B cell (primary cell): ENCODE measurements around the gene FAM229B. TPM values are rescaled to one million over a fixed set of nuclear protein-coding genes. Genes with fewer than 3 reads are reported as not detected.

Experiments used
- ATAC-seq: fragments of 200-7000 bp; cut with Tn5 transposase; one replicate; pipeline ENCODE4 v1.10.0; 2021; ENCODE audit warnings: low read depth, mild to moderate bottlenecking, moderate number of reproducible peaks, moderate library complexity
- CTCF ChIA-PET: fragments of 350-600 bp; sonication (Branson Sonifier 250); formaldehyde crosslinking; loops from one replicate; lab custom pipeline; 2021; ENCODE audit warnings: antibody characterized with exemption, inconsistent platforms; lab: Charles Lee
- POLR2A ChIA-PET: fragments of 350-600 bp; sonication (Branson Sonifier 250); formaldehyde crosslinking; loops from one replicate; lab custom pipeline; 2021; ENCODE audit warnings: antibody characterized with exemption; lab: Charles Lee
- DNase-seq: peaks from one replicate; pipeline ENCODE4 v3.0.0; 2013
- H2AFZ ChIP-seq: 2 replicates; pipeline ENCODE4 v1.6.1; 2012; ENCODE audit warnings: mild to moderate bottlenecking, low read depth, low read length; ENCODE audit not compliant: insufficient read depth, poor library complexity, severe bottlenecking
- H3K27ac ChIP-seq, 2 donors: 1 replicate in 1 of 2; 2 replicates in 1 of 2; pipeline ENCODE4 v1.5.1; 2012 to 2013; ENCODE audit warnings: low read length in 2 of 2, mild to moderate bottlenecking in 2 of 2, moderate library complexity in 1 of 2
- H3K27me3 ChIP-seq, 4 experiments: fragments of 200-600 bp in 1 of 4; sonication (generic) in 1 of 4; replicated peaks in 1 of 4; 1 replicate in 2 of 4; 2 replicates in 2 of 4; pipeline versions ENCODE4 v1.6.1 to v1.7.0; 2013 to 2016; ENCODE audit warnings: low read length in 3 of 4, mild to moderate bottlenecking in 2 of 4, mixed read lengths in 1 of 4, moderate library complexity in 1 of 4; ENCODE audit not compliant: insufficient read depth in 4 of 4, control insufficient read depth in 3 of 4; ENCODE audit errors: control extremely low read depth in 1 of 4
- H3K36me3 ChIP-seq, 2 experiments: replicated peaks in 1 of 2; 1 replicate in 1 of 2; 2 replicates in 1 of 2; pipeline versions ENCODE4 v1.6.1 to v1.7.1; 2013; ENCODE audit warnings: low read length in 1 of 2; ENCODE audit not compliant: insufficient read depth in 2 of 2, control insufficient read depth in 1 of 2; ENCODE audit errors: control extremely low read depth in 1 of 2, extremely low read depth in 1 of 2
- H3K4me1 ChIP-seq, 2 donors: fragments of 200-600 bp in 1 of 2; sonication (generic) in 1 of 2; 1 replicate in 1 of 2; 2 replicates in 1 of 2; pipeline versions ENCODE4 v1.5.1 to v1.6.1; 2013 to 2017; ENCODE audit warnings: low read length in 2 of 2; ENCODE audit not compliant: control insufficient read depth in 2 of 2, insufficient read depth in 2 of 2
- H3K4me2 ChIP-seq: replicated peaks from 2 replicates; pipeline ENCODE3; 2012; ENCODE audit warnings: mild to moderate bottlenecking, low read depth, low read length; ENCODE audit not compliant: poor library complexity, severe bottlenecking
- H3K4me3 ChIP-seq, 5 experiments: fragments of 200-600 bp in 1 of 5; sonication (generic) in 1 of 5; 1 replicate in 3 of 5; 2 replicates in 2 of 5; pipeline versions ENCODE4 v1.5.1 to v1.7.0; 2011 to 2016; ENCODE audit warnings: low read length in 4 of 5, mild to moderate bottlenecking in 4 of 5, low read depth in 2 of 5, control low read depth in 1 of 5, moderate library complexity in 1 of 5; ENCODE audit not compliant: insufficient read depth in 1 of 5; ENCODE audit errors: control extremely low read depth in 1 of 5, extremely low read depth in 1 of 5
- H3K79me2 ChIP-seq: fragments of 200-600 bp; sonication (generic); one replicate; pipeline ENCODE4 v1.6.0; 2016; ENCODE audit warnings: low read length; ENCODE audit not compliant: control insufficient read depth, insufficient read depth
- H3K9ac ChIP-seq: fragments of 200-600 bp; sonication (generic); 2 replicates; pipeline ENCODE4 v1.6.1; 2017; ENCODE audit warnings: mild to moderate bottlenecking, low read length, moderate library complexity
- H3K9me3 ChIP-seq, 3 donors: one replicate each; pipeline versions ENCODE4 v1.6.1 to v1.7.1; 2013; ENCODE audit warnings: low read length in 2 of 3; ENCODE audit not compliant: control insufficient read depth in 2 of 3, insufficient read depth in 1 of 3; ENCODE audit errors: control extremely low read depth in 1 of 3
- H4K20me1 ChIP-seq: 2 replicates; pipeline ENCODE4 v1.6.0; 2012; ENCODE audit warnings: mild to moderate bottlenecking, low read length; ENCODE audit not compliant: insufficient read depth, control insufficient read depth, poor library complexity, severe bottlenecking
- H3K27ac Mint-ChIP-seq: one replicate; pipeline ENCODE4 v1.8.0; 2021; ENCODE audit warnings: mixed read lengths
- H3K27me3 Mint-ChIP-seq: one replicate; pipeline ENCODE4 v1.8.0; 2021; ENCODE audit warnings: mixed read lengths
- H3K4me1 Mint-ChIP-seq: one replicate; pipeline ENCODE4 v1.8.0; 2021; ENCODE audit warnings: mixed read lengths
- H3K4me3 Mint-ChIP-seq: one replicate; pipeline ENCODE4 v1.8.0; 2021; ENCODE audit warnings: mixed read lengths
- H3K9me3 Mint-ChIP-seq: one replicate; pipeline ENCODE4 v1.8.0; 2022; ENCODE audit warnings: mixed read lengths; ENCODE audit not compliant: insufficient read depth
- EZH2 ChIP-seq: IDR thresholded peaks from 2 replicates; pipeline ENCODE4 v1.6.1; 2012; ENCODE audit warnings: borderline replicate concordance, low read depth, mild to moderate bottlenecking, moderate library complexity, low read length; ENCODE audit not compliant: insufficient read depth, poor library complexity, severe bottlenecking
- WGBS: methylation state at CpG from one replicate; pipeline ENCODE4 v1.1.5; 2013; ENCODE audit warnings: missing lambda C conversion rate; ENCODE audit not compliant: insufficient coverage; 5-methylcytosine and 5-hydroxymethylcytosine counted together
- intact Hi-C: fragments of 100-400 bp; cut with micrococcal nuclease; formaldehyde crosslinking; loops from one replicate; pipeline ENCODE4 v1.10.0; 2022
- polyA plus RNA-seq: library from polyadenylated mRNA; depleted of rRNA; stranded (reverse); fragments of >200 nt; gene quantifications from 2 replicates; pipeline ENCODE4 v1.2.3, GENCODE V29; 2012
- total RNA-seq, 2 donors: library from RNA; stranded (reverse); fragments of 120-200 nt in 1 of 2; gene quantifications; 1 replicate in 1 of 2; 2 replicates in 1 of 2; pipeline versions ENCODE4 v1.2.3 to v1.2.4, GENCODE V29; 2013 to 2022
- TF ChIP-seq, protein P1 (sequence below): fragments of 200-600 bp; IDR thresholded peaks from one replicate; pipeline ENCODE4 v1.8.0; 2022; ENCODE audit warnings: antibody characterized with exemption, mild to moderate bottlenecking

The FAM229B gene
- total and polyA plus RNA-seq, 2 donors (not counting 1 experiment from before 2014, with no cell fraction given) = 1.3 to 4.4 TPM

DNA sequence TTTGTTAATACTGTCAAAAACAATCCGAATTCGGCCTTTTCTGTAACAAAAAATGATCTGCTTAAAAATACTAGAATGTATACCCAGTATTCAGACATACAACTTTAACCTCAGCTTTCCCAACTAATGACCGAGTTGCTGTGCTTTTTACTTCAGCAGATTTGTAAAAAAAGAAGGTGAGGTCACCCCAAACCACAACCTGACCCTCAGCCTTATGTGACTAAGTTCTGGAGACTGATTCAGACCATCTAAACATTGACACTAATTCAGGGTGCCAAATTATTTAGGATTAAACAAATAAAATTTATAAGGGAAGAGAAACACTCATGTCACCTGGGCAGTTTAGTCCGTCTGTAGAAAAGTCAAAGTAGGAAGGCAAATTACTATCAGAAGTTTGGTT, 25.8 kb upstream of the FAM229B start:
- H3K36me3 ChIP-seq = no peaks in the 10 kb centered on the region
- CTCF ChIA-PET = interaction anchor here (2.0 kb wide), 1 partner anchor 25 kb away, joined by 6 read pairs; the partner anchor contains the start of genes FAM229B and TUBE1
- H3K4me3 ChIP-seq = no peak overlapping the region
- H3K4me1 Mint-ChIP-seq = no peaks in the 10 kb centered on the region
- H3K9me3 ChIP-seq = no peaks in the 10 kb centered on the region
- intact Hi-C loops = no loop called here
- TF ChIP-seq EZH2 = no peak
- TF ChIP-seq, protein P1, sequence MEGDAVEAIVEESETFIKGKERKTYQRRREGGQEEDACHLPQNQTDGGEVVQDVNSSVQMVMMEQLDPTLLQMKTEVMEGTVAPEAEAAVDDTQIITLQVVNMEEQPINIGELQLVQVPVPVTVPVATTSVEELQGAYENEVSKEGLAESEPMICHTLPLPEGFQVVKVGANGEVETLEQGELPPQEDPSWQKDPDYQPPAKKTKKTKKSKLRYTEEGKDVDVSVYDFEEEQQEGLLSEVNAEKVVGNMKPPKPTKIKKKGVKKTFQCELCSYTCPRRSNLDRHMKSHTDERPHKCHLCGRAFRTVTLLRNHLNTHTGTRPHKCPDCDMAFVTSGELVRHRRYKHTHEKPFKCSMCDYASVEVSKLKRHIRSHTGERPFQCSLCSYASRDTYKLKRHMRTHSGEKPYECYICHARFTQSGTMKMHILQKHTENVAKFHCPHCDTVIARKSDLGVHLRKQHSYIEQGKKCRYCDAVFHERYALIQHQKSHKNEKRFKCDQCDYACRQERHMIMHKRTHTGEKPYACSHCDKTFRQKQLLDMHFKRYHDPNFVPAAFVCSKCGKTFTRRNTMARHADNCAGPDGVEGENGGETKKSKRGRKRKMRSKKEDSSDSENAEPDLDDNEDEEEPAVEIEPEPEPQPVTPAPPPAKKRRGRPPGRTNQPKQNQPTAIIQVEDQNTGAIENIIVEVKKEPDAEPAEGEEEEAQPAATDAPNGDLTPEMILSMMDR = no peak
- H3K79me2 ChIP-seq = no peaks in the 10 kb centered on the region
- DNase-seq = no peak
- no peak overlapping the region for H3K4me2 ChIP-seq
- no peak for ATAC-seq
- no peaks in the 10 kb centered on the region for H3K27me3 Mint-ChIP-seq
- no peak overlapping the region for H3K4me3 Mint-ChIP-seq
- POLR2A ChIA-PET = no interaction called here
- no peaks in the 10 kb centered on the region for H4K20me1 ChIP-seq
- no peak overlapping the region for H3K9ac ChIP-seq
- peaks cover 0 to 11% (median 0%) of the 10 kb centered on the region in 4 experiments for H3K27me3 ChIP-seq
- H3K27ac ChIP-seq = no peak overlapping the region
- H3K27ac Mint-ChIP-seq = no peak overlapping the region
- 100% methylated on average over 1 of the region's 4 CpGs for WGBS
- no peaks in the 10 kb centered on the region for H3K9me3 Mint-ChIP-seq
- no peak overlapping the region for H2AFZ ChIP-seq
- no peaks in the 10 kb centered on the region for H3K4me1 ChIP-seq

DNA sequence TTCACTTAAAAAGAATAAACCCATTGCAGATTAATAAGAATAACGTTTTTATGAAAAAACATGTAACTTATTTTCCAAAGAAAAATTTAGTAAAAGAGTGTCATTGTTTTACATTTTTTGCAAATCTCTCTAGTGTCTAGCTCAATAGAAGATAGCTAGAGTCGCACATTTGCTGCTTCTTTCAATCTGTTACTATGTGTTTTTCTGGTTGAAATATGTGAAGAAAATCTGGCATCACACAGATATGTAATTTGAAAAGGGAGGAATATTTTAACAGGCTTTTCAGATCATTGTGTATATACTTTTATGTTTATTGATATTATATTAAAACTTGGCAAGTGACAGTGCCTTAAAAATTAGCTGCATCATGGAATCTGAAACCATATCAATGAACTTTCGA, 24.4 kb upstream of the FAM229B start:
- intact Hi-C loops = no loop called here
- CTCF ChIA-PET = interaction anchor here (1.0 to 2.0 kb wide), 2 partner anchors 20 to 24 kb away, joined by 3 to 6 read pairs; partner anchors contain the start of genes FAM229B and TUBE1
- H2AFZ ChIP-seq = no peak overlapping the region
- no peak for DNase-seq
- POLR2A ChIA-PET = no interaction called here
- no peaks in the 10 kb centered on the region for H3K9me3 Mint-ChIP-seq
- no peaks in the 10 kb centered on the region for H3K27me3 Mint-ChIP-seq
- H4K20me1 ChIP-seq = no peaks in the 10 kb centered on the region
- H3K4me3 ChIP-seq = no peak overlapping the region
- H3K79me2 ChIP-seq = no peaks in the 10 kb centered on the region
- H3K4me3 Mint-ChIP-seq = no peak overlapping the region
- no peak overlapping the region for H3K27ac ChIP-seq
- TF ChIP-seq EZH2 = no peak
- TF ChIP-seq, protein P1 = no peak
- WGBS = no CpG with 5 or more reads among the region's 3 CpGs
- ATAC-seq = no peak
- no peaks in the 10 kb centered on the region for H3K4me1 ChIP-seq
- no peak overlapping the region for H3K9ac ChIP-seq
- no peak overlapping the region for H3K4me2 ChIP-seq
- H3K36me3 ChIP-seq = no peaks in the 10 kb centered on the region
- H3K4me1 Mint-ChIP-seq = no peaks in the 10 kb centered on the region
- H3K27ac Mint-ChIP-seq = no peak overlapping the region
- peaks cover 0 to 8% (median 0%) of the 10 kb centered on the region in 4 experiments for H3K27me3 ChIP-seq
- no peaks in the 10 kb centered on the region for H3K9me3 ChIP-seq
